Panc1 (cell line): Measurements from ENCODE around the gene ECT2. TPM values are rescaled to one million over a fixed set of nuclear protein-coding genes. Genes with fewer than 3 reads are reported as not detected.

Experiments used
- ATAC-seq: fragments of 200-7000 bp; cut with Tn5 transposase; 2 replicates; pipeline ENCODE4 v1.9.1; 2020; ENCODE audit warnings: mild to moderate bottlenecking, moderate library complexity
- BruUV-seq: library from RNA; stranded (reverse); fragments of 400-500 nt; replicated peaks from 2 replicates; lab custom pipeline; 2021; lab: Mats Ljungman, UMichigan
- CTCF ChIA-PET: fragments of 300-600 bp; sonication (Branson Sonifier 250); formaldehyde crosslinking; loops from one replicate; lab custom pipeline; 2022; ENCODE audit warnings: antibody characterized with exemption; lab: Charles Lee
- POLR2A ChIA-PET: fragments of 300-600 bp; sonication (Branson Sonifier 250); formaldehyde crosslinking; loops from one replicate; lab custom pipeline; 2022; ENCODE audit warnings: antibody characterized with exemption; lab: Charles Lee
- DNase-seq: peaks from one replicate; pipeline ENCODE4 v3.0.0-alpha.2; 2010; ENCODE audit warnings: low read depth, low spot score
- H3K27ac ChIP-seq: 2 replicates; pipeline ENCODE4 v1.5.1; 2011; ENCODE audit warnings: mild to moderate bottlenecking, low read length, inconsistent platforms
- H3K27me3 ChIP-seq: fragments of 200-500 bp; sonication (Bioruptor generic); 2 replicates; pipeline ENCODE4 v1.6.0; 2014; ENCODE audit warnings: low read length, inconsistent platforms; ENCODE audit not compliant: control insufficient read depth, insufficient read depth
- H3K36me3 ChIP-seq: fragments of 200-500 bp; sonication (Bioruptor generic); 2 replicates; pipeline ENCODE4 v1.5.1; 2014; ENCODE audit warnings: inconsistent platforms, mild to moderate bottlenecking, low read length, moderate library complexity; ENCODE audit not compliant: control insufficient read depth, insufficient read depth
- H3K4me1 ChIP-seq: 2 replicates; pipeline ENCODE4 v1.5.1; 2011; ENCODE audit warnings: inconsistent platforms, mild to moderate bottlenecking, low read length, moderate library complexity; ENCODE audit not compliant: control insufficient read depth, insufficient read depth
- H3K4me3 ChIP-seq, 2 experiments: 2 replicates each; pipeline ENCODE4 v1.5.1; 2011 to 2012; ENCODE audit warnings: low read depth in 2 of 2, low read length in 2 of 2, mild to moderate bottlenecking in 2 of 2, inconsistent platforms in 1 of 2, moderate library complexity in 1 of 2
- H3K9me3 ChIP-seq: fragments of 200-500 bp; sonication (Bioruptor generic); 2 replicates; pipeline ENCODE4 v1.5.1; 2014; ENCODE audit warnings: low read depth, mild to moderate bottlenecking, inconsistent platforms, low read length, moderate library complexity; ENCODE audit not compliant: control insufficient read depth, insufficient read depth
- POLR2AphosphoS5 ChIP-seq: IDR thresholded peaks from 2 replicates; pipeline ENCODE4 v1.6.1; 2012; ENCODE audit warnings: mild to moderate bottlenecking, low read depth, low read length, moderate library complexity
- SIN3A ChIP-seq: IDR thresholded peaks from 2 replicates; pipeline ENCODE4 v1.6.1; 2012; ENCODE audit warnings: low read depth, mild to moderate bottlenecking, low read length, moderate library complexity, borderline replicate concordance; ENCODE audit not compliant: insufficient read depth
- TCF7L2 ChIP-seq: IDR thresholded peaks from 2 replicates; pipeline ENCODE4 v1.6.1; 2011; ENCODE audit warnings: mild to moderate bottlenecking, low read depth, low read length, inconsistent platforms
- in situ Hi-C: cut with HindIII; loops from 2 replicates; pipeline ENCODE4 v1.10.0; 2016; ENCODE audit warnings: low sequenced_read_pairs, low pct_unique_long_range_greater_than_20kb
- intact Hi-C: fragments of 100-400 bp; cut with micrococcal nuclease; formaldehyde crosslinking; loops from one replicate; pipeline ENCODE4 v1.10.0; 2022; ENCODE audit not compliant: unreplicated experiment
- total RNA-seq: library from RNA; stranded (reverse); gene quantifications from one replicate; pipeline ENCODE4 v1.2.1, GENCODE V29; 2021; ENCODE audit not compliant: unreplicated experiment
- TF ChIP-seq, protein P1 (sequence below), 2 experiments: IDR thresholded peaks; 2 replicates each; pipeline ENCODE4 v1.6.1; 2011 to 2012; ENCODE audit warnings: low read depth in 2 of 2, control low read depth in 1 of 2, low read length in 1 of 2, mild to moderate bottlenecking in 1 of 2, moderate library complexity in 1 of 2; ENCODE audit not compliant: insufficient read depth in 1 of 2
- TF ChIP-seq, protein P2 (sequence below): fragments of 450-650 bp; IDR thresholded peaks from 2 replicates; pipeline ENCODE4 v1.5.1; 2017; ENCODE audit warnings: mild to moderate bottlenecking

ECT2 gene
- total RNA-seq, 1 experiment from 2014 or later = 102 TPM

DNA sequence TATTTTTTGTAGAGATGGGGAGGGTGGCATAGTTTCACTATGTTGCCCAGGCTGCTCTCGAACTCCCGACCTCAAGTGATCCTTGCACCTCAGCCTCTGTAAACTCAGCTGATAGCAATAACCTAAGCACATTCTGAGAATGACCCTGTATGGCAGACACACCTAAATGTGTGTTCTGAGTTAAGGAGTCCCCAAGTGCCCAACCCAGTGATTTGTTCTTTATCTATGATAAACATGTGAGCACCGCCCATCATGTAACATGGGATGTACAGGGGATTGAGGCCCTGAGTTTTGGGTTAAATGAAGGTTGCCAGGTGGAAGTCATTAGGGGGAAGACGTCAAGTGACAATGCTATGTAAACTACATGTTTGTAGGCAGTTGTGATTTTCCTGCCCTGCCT, 45.4 kb upstream of the ECT2 start:
- ChIA-PET CTCF (no interaction called here), POLR2A (no interaction called here)
- 0 out of 2 replicates have a peak, but pooled peaks cover under 1% of the 10 kb centered on the region for H3K36me3 ChIP-seq
- no TSS peak for BruUV-seq
- no peak overlapping the region for H3K27ac ChIP-seq
- H3K4me1 ChIP-seq = peaks cover 42% of the 10 kb centered on the region
- H3K27me3 ChIP-seq = no peaks in the 10 kb centered on the region
- intact Hi-C loops (no loop called here), in situ Hi-C loops (no loop called here)
- TF ChIP-seq POLR2AphosphoS5 (no peak), TCF7L2 (no peak), SIN3A (no peak)
- TF ChIP-seq, protein P1, sequence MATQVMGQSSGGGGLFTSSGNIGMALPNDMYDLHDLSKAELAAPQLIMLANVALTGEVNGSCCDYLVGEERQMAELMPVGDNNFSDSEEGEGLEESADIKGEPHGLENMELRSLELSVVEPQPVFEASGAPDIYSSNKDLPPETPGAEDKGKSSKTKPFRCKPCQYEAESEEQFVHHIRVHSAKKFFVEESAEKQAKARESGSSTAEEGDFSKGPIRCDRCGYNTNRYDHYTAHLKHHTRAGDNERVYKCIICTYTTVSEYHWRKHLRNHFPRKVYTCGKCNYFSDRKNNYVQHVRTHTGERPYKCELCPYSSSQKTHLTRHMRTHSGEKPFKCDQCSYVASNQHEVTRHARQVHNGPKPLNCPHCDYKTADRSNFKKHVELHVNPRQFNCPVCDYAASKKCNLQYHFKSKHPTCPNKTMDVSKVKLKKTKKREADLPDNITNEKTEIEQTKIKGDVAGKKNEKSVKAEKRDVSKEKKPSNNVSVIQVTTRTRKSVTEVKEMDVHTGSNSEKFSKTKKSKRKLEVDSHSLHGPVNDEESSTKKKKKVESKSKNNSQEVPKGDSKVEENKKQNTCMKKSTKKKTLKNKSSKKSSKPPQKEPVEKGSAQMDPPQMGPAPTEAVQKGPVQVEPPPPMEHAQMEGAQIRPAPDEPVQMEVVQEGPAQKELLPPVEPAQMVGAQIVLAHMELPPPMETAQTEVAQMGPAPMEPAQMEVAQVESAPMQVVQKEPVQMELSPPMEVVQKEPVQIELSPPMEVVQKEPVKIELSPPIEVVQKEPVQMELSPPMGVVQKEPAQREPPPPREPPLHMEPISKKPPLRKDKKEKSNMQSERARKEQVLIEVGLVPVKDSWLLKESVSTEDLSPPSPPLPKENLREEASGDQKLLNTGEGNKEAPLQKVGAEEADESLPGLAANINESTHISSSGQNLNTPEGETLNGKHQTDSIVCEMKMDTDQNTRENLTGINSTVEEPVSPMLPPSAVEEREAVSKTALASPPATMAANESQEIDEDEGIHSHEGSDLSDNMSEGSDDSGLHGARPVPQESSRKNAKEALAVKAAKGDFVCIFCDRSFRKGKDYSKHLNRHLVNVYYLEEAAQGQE (IDR thresholded peaks at IDR 0.05; ENCODE audit: insufficient read depth in 1 of 2, low read depth in 2 of 2, low read length in 1 of 2) = no peak
- TF ChIP-seq, protein P2, sequence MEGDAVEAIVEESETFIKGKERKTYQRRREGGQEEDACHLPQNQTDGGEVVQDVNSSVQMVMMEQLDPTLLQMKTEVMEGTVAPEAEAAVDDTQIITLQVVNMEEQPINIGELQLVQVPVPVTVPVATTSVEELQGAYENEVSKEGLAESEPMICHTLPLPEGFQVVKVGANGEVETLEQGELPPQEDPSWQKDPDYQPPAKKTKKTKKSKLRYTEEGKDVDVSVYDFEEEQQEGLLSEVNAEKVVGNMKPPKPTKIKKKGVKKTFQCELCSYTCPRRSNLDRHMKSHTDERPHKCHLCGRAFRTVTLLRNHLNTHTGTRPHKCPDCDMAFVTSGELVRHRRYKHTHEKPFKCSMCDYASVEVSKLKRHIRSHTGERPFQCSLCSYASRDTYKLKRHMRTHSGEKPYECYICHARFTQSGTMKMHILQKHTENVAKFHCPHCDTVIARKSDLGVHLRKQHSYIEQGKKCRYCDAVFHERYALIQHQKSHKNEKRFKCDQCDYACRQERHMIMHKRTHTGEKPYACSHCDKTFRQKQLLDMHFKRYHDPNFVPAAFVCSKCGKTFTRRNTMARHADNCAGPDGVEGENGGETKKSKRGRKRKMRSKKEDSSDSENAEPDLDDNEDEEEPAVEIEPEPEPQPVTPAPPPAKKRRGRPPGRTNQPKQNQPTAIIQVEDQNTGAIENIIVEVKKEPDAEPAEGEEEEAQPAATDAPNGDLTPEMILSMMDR = no peak
- H3K9me3 ChIP-seq = no peaks in the 10 kb centered on the region
- DNase-seq (no peak), ATAC-seq (no peak)
- no peak overlapping the region for H3K4me3 ChIP-seq

DNA sequence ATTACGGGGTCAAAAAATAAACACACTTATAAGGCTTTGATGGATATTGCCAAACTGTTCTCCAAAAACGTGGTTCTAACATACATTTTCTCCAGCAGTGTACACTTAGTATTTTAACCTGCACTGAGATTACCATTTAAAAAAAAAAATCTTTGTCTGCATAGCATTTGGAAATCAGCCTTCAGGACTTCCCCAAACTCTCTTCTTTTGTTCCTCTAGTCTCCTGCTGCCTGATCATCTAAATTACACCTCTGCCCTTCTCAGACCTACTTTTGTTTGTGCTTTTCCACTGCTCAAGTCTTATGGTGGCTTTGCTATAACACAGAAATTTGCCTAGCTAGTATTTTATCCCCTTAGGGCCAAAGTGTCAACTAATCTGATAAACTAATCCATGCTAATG, 43.5 kb upstream of the ECT2 start:
- peaks cover 49% of the 10 kb centered on the region for H3K4me1 ChIP-seq
- DNase-seq (no peak), ATAC-seq (no peak)
- intact Hi-C loops (no loop called here), in situ Hi-C loops (no loop called here)
- peak overlapping the region; percentile 96 for H3K27ac ChIP-seq
- H3K9me3 ChIP-seq = no peaks in the 10 kb centered on the region
- H3K4me3 ChIP-seq = peak overlapping the region; percentile 81 to 94
- H3K36me3 ChIP-seq = 0 out of 2 replicates have a peak, but pooled peaks cover 5% of the 10 kb centered on the region
- no peaks in the 10 kb centered on the region for H3K27me3 ChIP-seq
- ChIA-PET POLR2A (interaction anchor here (1.6 kb wide), 1 partner anchor 43 kb away, joined by 9 read pairs; the partner anchor contains the start of gene ECT2), CTCF (no interaction called here)
- TF ChIP-seq, protein P1 (IDR thresholded peaks at IDR 0.05; ENCODE audit: insufficient read depth in 1 of 2, low read depth in 2 of 2, low read length in 1 of 2) = no peak
- TF ChIP-seq SIN3A = no peak
- no TSS peak for BruUV-seq
